Epithelial cell of esophagus (primary cell): ENCODE results near the gene SEC24B.
A peak's percentile ranks its signal among the peaks of the same experiment; 100 is the strongest.

Experiments used
- DNase-seq: peaks from one replicate; pipeline ENCODE4 v3.0.0; 2010; ENCODE audit warnings: low read depth
- H3K4me3 ChIP-seq: 2 replicates; pipeline ENCODE4 v1.5.1; 2011; ENCODE audit warnings: mild to moderate bottlenecking, low read length, control low read depth
- CTCF ChIP-seq: IDR thresholded peaks from 2 replicates; pipeline ENCODE4 v1.5.1; 2011; ENCODE audit warnings: low read depth, mild to moderate bottlenecking, low read length, control low read depth, inconsistent platforms; ENCODE audit not compliant: insufficient read depth; ENCODE audit errors: missing control alignments

Gene SEC24B

DNA sequence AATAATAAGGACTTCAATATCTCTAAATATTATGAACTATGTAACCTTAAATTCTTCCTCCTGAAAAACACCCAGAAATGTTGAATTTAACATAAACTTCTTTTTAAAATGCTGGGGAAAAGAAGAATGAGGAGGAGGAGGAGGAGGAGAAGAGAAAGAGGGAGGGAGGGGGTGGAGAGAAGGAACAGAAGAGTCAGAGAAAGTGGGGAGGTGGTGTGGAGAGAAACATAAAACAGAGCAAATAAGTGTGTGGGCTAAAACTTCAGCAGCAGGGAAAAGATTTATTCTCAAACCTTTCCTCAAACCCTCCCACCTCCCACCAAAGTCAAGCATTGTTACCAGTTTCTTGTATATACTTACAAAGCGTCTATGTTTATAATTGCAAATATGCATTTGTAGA, 34.7 kb upstream of the SEC24B start:
- no peak for TF ChIP-seq CTCF
- H3K4me3 ChIP-seq = no peak overlapping the region
- DNase-seq = no peak

DNA sequence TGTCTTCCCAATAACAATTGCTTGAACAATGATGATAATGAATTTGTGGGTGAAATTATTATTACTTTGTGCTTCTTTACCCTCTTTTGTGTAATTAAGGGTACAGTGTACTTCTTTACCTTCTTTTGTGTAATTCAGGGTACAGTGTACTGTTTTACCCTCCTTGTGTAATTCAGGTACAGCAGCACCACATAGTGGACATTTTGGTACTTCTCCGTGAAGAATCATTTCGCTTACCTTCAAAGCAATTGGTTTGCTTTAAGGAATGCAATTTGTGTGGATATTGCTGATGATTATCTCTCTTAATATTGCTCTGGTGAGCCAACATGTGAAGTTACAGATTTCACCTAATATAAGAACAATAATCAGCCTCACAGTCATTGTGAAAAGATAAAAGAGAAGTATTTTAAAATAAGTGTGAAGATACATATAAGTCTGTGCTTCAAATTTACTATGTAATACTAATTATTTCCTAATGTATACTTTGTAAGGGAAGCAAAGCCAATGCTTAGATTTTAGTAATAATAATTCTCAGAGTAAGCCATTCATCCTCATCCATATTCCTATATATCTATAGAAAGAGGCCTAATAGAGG, 27.2 kb upstream of the SEC24B start:
- peak; percentile 77 for DNase-seq
- no peak overlapping the region for H3K4me3 ChIP-seq
- TF ChIP-seq CTCF = peak; percentile 72

GRCh38 chr4:109407027-109407737, 26.4 kb upstream of the SEC24B start:
- DNase-seq = no peak
- TF ChIP-seq CTCF = no peak
- H3K4me3 ChIP-seq = no peak overlapping the region

DNA sequence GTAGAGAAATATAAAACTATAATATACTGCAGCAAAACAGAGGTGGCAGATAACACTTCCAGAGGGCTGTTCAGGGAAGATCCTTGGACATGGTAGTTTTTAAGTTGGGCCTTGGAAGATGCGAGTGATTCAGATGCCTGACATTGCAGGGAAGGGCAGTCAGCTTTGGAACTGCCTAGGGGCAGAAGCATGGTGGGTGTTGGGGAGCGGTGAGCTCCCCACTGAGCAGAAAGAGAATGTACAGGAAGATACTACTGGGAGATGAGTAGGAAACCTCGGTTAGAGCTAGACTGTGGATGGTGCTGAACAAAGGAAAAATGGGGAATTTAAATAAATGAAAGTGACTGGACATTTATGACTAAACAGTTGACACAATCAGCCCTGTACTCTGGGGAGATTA, 24.9 kb upstream of the SEC24B start:
- peak; percentile 40 for DNase-seq
- H3K4me3 ChIP-seq = no peak overlapping the region
- TF ChIP-seq CTCF = no peak

DNA sequence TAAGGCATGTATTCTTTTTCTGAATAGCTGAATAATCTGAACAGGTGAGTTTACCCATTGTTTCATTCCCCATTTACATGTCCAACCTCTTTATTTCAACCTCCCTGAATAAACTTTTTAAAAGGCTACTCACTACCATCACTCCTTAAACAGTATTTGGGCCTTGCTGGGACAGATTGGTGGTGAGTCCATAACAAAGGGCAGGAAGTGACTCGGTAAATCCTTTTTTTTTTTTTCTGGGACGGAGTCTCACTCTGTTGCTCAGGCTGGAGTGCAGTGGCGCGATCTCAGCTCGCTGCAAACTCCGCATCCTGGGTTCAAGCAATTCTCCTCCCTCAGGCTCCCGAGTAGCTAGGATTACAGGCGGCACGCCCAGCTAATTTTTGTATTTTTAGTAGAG, 23.4 kb upstream of the SEC24B start:
- no peak overlapping the region for H3K4me3 ChIP-seq
- TF ChIP-seq CTCF = no peak
- DNase-seq = peak; percentile 5

- no peak for TF ChIP-seq CTCF
- no peak overlapping the region for H3K4me3 ChIP-seq
- DNase-seq = peak; percentile 30
These were observed 22.8 kb upstream of the SEC24B start for GRCh38 chr4:109410776-109411175.

GRCh38 chr4:109411964-109412363, 21.7 kb upstream of the SEC24B start:
- H3K4me3 ChIP-seq = no peak overlapping the region
- no peak for TF ChIP-seq CTCF
- peak; percentile 5 for DNase-seq
